Measurements from ENCODE around the gene MAPKBP1. TPM values are rescaled to one million over a fixed set of nuclear protein-coding genes. Genes with fewer than 3 reads are reported as not detected.
A peak's percentile ranks its signal among the peaks of the same experiment; 100 is the strongest.

MAPKBP1 gene
- total and polyA plus RNA-seq, 11 donors: 6.3 to 20.5 (median 14.8) TPM

DNA sequence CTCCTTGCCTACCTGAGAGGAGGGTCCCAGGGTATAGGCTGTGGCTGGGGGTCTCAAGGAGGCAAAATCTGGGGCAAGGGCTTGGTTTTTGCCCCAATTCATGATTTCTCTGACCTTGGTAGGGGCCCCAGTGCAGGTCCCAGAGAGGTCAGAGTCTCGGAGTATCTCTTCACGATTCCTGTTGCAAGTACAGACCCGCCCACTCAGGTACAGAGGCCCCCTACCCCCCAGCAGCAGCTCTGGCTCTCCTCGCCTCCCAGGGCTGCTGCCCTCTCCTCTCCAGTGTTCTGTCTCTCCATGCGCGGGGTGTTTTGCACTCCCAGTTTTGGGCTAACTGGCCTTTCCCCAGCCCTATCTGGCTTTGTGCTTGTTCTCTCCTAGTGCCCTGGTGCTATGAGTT, 48.2 kb downstream of the MAPKBP1 start:
- H3K27me3 ChIP-seq: no peaks in the 10 kb centered on the region
- intact Hi-C loops (cut with DNase I): loop anchor here in 2 of 10 donors (5.0 to 10.0 kb wide), 2 partner anchors 75 to 152 kb away; partner anchors contain the start of gene EHD4 (in 1 of the 2)
- 94 to 97% (median 95%) methylated on average over 6 of the region's 6 CpGs for WGBS, 4 donors

DNA sequence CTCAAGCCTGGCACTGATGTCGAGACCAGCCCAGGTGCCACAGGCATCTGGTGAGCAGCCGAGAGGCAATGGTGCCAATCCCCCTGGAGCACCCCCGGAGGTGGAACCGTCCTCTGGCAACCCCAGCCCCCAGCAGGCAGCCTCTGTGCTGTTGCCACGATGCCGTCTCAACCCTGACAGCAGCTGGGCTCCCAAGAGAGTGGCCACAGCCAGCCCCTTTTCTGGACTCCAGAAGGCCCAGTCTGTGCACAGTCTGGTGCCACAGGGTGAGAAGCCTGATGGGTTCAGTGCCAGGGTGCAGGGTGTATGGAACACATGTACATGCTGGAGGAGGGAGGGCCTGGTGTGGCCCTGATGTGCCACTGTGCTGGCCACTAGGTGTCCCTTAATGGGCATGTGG, 48.7 kb downstream of the MAPKBP1 start:
- Histone ChIP-seq H3K4me1 (peaks cover 0 to 7% (median 5%) of the 10 kb centered on the region in 12 donors), H3K4me3 (no peak overlapping the region), H3K9me3 (no peaks in the 10 kb centered on the region), H3K36me3 (peaks cover 0 to 68% (median 52%) of the 10 kb centered on the region in 9 donors), H3K27me3 (no peaks in the 10 kb centered on the region), H3K27ac (no peak overlapping the region)
- ATAC-seq (no peak), DNase-seq (no peak)
- TF ChIP-seq, protein P1, sequence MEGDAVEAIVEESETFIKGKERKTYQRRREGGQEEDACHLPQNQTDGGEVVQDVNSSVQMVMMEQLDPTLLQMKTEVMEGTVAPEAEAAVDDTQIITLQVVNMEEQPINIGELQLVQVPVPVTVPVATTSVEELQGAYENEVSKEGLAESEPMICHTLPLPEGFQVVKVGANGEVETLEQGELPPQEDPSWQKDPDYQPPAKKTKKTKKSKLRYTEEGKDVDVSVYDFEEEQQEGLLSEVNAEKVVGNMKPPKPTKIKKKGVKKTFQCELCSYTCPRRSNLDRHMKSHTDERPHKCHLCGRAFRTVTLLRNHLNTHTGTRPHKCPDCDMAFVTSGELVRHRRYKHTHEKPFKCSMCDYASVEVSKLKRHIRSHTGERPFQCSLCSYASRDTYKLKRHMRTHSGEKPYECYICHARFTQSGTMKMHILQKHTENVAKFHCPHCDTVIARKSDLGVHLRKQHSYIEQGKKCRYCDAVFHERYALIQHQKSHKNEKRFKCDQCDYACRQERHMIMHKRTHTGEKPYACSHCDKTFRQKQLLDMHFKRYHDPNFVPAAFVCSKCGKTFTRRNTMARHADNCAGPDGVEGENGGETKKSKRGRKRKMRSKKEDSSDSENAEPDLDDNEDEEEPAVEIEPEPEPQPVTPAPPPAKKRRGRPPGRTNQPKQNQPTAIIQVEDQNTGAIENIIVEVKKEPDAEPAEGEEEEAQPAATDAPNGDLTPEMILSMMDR (IDR thresholded peaks at IDR 0.05): no peak
- TF ChIP-seq POLR2A (IDR thresholded peaks at IDR 0.05): no peak
- intact Hi-C loops (cut with DNase I): loop anchor here in 2 of 10 donors (5.0 to 10.0 kb wide), 2 partner anchors 74 to 152 kb away; partner anchors contain the start of gene EHD4 (in 1 of the 2)
- 90 to 96% (median 94%) methylated on average over 2 to 6 of the region's 6 CpGs for WGBS, 4 donors

More for the DNA sequence above, 48.2 kb downstream of the MAPKBP1 start:
- TF ChIP-seq POLR2A (IDR thresholded peaks at IDR 0.05): no peak
- TF ChIP-seq, protein P1 (IDR thresholded peaks at IDR 0.05): no peak
- no peaks in the 10 kb centered on the region for H3K9me3 ChIP-seq
- no peak overlapping the region for H3K4me3 ChIP-seq
- DNase-seq: peak in 1 of 5 donors; percentile 1
- no peak overlapping the region for H3K27ac ChIP-seq
- H3K4me1 ChIP-seq: peaks cover 0 to 6% (median 4%) of the 10 kb centered on the region in 12 donors
- peaks cover 0 to 73% (median 57%) of the 10 kb centered on the region in 9 donors for H3K36me3 ChIP-seq
- ATAC-seq: no peak

DNA sequence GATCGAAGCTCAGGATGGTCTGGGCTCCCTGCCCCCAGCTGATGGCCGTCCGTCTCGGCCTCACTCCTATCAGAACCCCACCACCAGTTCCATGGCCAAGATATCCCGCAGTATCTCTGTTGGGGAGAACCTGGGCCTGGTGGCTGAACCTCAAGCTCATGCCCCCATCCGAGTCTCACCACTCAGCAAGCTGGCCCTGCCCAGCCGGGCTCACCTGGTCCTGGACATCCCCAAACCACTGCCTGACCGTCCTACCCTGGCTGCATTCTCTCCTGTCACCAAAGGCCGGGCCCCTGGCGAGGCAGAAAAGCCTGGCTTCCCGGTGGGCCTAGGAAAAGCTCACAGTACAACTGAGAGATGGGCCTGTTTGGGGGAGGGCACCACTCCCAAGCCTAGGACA, 49.2 kb downstream of the MAPKBP1 start:
- H3K4me1 ChIP-seq: peaks cover 0 to 8% (median 5%) of the 10 kb centered on the region in 12 donors
- ATAC-seq: no peak
- intact Hi-C loops (cut with DNase I): loop anchor here in 2 of 10 donors (5.0 to 10.0 kb wide), 2 partner anchors 74 to 151 kb away; partner anchors contain the start of gene EHD4 (in 1 of the 2)
- no peak overlapping the region for H3K27ac ChIP-seq
- TF ChIP-seq, protein P1 (IDR thresholded peaks at IDR 0.05): no peak
- TF ChIP-seq POLR2A (IDR thresholded peaks at IDR 0.05): no peak
- peak in 1 of 5 donors; percentile 24 for DNase-seq
- H3K4me3 ChIP-seq: no peak overlapping the region
- 86 to 96% (median 94%) methylated on average over 5 to 11 of the region's 11 CpGs for WGBS, 4 donors
- H3K9me3 ChIP-seq: no peaks in the 10 kb centered on the region
- peaks cover 0 to 62% (median 47%) of the 10 kb centered on the region in 9 donors for H3K36me3 ChIP-seq
- H3K27me3 ChIP-seq: no peaks in the 10 kb centered on the region

GRCh38 chr15:41824062-41824745, 49.9 kb downstream of the MAPKBP1 start:
- H3K27ac ChIP-seq: no peak overlapping the region
- no peak for TF ChIP-seq POLR2A (IDR thresholded peaks at IDR 0.05)
- TF ChIP-seq, protein P1 (IDR thresholded peaks at IDR 0.05): no peak
- peaks cover 0 to 57% (median 42%) of the 10 kb centered on the region in 9 donors for H3K36me3 ChIP-seq
- H3K4me1 ChIP-seq: peaks cover 0 to 15% (median 11%) of the 10 kb centered on the region in 12 donors
- intact Hi-C loops (cut with DNase I): loop anchor here in 2 of 10 donors (5.0 to 10.0 kb wide), 2 partner anchors 73 to 151 kb away; partner anchors contain the start of gene EHD4 (in 1 of the 2)
- WGBS, 4 donors: 94 to 95% (median 94%) methylated on average over 18 to 19 of the region's 19 CpGs
- DNase-seq (peak in 1 of 5 donors; percentile 23), ATAC-seq (no peak)
- H3K9me3 ChIP-seq: no peaks in the 10 kb centered on the region
- no peaks in the 10 kb centered on the region for H3K27me3 ChIP-seq
- H3K4me3 ChIP-seq: no peak overlapping the region

Data from heart left ventricle (tissue), 16 donors.